Measurements from ENCODE around the gene CASZ1.

DNA sequence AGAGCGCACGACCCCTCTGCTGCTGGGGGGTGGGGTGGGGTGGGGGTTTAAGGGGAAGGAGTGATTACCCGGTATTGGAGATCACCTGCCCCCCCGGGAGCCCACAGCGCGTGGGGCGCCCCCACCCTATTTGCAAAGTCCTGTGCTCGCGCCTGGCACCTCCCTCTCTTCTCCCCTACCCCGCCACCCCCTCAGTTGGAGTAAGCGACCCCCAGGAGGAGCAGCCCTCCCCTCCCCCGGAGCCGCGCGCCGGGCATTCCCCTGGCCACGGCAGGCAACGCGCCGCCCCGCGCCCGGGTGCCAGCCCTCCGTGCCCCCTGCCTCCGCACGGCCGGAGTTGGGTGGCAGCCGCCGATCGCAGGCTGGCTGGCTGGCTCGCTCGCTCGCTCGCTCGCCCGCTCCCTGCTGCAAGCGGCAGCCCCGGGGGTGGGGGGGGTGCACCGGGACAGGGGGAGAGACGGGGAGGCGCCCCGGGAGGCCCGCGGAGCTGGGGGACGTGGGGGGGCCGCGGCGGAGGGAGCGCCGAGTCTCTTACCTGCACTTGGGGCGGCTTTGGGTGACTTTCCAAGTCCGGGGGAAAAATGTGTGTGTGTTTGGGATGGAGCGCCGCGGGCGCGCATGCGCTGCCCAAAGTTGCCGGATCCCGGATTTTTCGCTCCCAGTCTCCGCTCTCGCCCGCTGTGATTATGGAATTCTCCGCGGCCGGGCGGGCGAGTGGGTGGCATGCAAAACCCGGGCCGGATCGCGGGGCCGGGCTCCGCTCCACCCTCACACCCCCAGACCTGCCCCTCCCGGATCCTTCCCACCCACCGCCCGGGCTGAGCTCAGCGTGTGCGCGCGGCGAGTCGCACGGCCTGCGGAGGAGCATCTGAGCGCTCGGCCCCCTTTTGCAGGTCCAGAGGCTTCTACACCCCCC is at the start of gene CASZ1:
- no peak for TF ChIP-seq POLR2A (IDR thresholded peaks at IDR 0.05)
- TF ChIP-seq, protein P1, sequence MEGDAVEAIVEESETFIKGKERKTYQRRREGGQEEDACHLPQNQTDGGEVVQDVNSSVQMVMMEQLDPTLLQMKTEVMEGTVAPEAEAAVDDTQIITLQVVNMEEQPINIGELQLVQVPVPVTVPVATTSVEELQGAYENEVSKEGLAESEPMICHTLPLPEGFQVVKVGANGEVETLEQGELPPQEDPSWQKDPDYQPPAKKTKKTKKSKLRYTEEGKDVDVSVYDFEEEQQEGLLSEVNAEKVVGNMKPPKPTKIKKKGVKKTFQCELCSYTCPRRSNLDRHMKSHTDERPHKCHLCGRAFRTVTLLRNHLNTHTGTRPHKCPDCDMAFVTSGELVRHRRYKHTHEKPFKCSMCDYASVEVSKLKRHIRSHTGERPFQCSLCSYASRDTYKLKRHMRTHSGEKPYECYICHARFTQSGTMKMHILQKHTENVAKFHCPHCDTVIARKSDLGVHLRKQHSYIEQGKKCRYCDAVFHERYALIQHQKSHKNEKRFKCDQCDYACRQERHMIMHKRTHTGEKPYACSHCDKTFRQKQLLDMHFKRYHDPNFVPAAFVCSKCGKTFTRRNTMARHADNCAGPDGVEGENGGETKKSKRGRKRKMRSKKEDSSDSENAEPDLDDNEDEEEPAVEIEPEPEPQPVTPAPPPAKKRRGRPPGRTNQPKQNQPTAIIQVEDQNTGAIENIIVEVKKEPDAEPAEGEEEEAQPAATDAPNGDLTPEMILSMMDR (IDR thresholded peaks at IDR 0.05) = no peak
- no peak for TF ChIP-seq EP300 (IDR thresholded peaks at IDR 0.05)
